PFSK-1 (cell line): Measurements from ENCODE around the gene DICER1.

Experiments used
- FOXP2 ChIP-seq: optimal IDR thresholded peaks from 2 replicates; pipeline ENCODE3; 2011; ENCODE audit warnings: borderline replicate concordance, control low read depth, inconsistent platforms; ENCODE audit not compliant: insufficient read depth; ENCODE audit errors: extremely low read length, extremely low read depth
- POLR2AphosphoS5 ChIP-seq: IDR thresholded peaks from 2 replicates; pipeline ENCODE4 v1.6.1; 2012; ENCODE audit warnings: low read depth, mild to moderate bottlenecking, control low read depth, low read length, moderate library complexity
- SIN3A ChIP-seq: IDR thresholded peaks from 2 replicates; pipeline ENCODE4 v1.6.1; 2012; ENCODE audit warnings: mild to moderate bottlenecking, low read length, moderate library complexity, borderline replicate concordance; ENCODE audit not compliant: insufficient read depth
- TAF1 ChIP-seq: IDR thresholded peaks from 2 replicates; pipeline ENCODE4 v1.6.1; 2012; ENCODE audit warnings: low read length, control low read depth, borderline replicate concordance; ENCODE audit not compliant: insufficient read depth
- TF ChIP-seq, protein P1 (sequence below), 2 experiments: IDR thresholded peaks; 2 replicates each; pipeline versions ENCODE4 v1.6.1 to v1.8.0; 2011 to 2012; ENCODE audit warnings: low read depth in 2 of 2, low read length in 2 of 2, control low read depth in 1 of 2, inconsistent platforms in 1 of 2, mild to moderate bottlenecking in 1 of 2, moderate library complexity in 1 of 2; ENCODE audit not compliant: insufficient read depth in 1 of 2

DICER1 gene

DNA sequence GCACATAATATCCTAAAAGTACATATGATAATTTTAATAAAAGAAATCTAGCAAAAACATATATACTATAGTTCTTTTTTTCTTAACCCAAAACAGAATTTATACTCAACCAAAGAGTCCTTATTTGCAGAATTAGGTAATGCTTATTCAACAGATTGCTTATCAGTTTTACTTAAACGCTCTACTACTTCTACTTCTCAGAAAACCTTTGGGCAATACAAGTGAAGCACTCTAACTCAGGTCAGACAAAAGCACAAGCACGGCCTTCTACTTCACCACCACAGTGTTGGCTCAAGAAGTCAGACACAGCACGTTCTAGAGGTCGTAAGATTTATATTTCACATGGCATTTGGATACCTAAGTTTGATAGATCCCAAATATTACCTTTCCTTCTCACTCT lies 29.2 kb downstream of the DICER1 start:
- TF ChIP-seq POLR2AphosphoS5 (no peak), TAF1 (no peak), FOXP2 (no peak), SIN3A (no peak)
- TF ChIP-seq, protein P1, sequence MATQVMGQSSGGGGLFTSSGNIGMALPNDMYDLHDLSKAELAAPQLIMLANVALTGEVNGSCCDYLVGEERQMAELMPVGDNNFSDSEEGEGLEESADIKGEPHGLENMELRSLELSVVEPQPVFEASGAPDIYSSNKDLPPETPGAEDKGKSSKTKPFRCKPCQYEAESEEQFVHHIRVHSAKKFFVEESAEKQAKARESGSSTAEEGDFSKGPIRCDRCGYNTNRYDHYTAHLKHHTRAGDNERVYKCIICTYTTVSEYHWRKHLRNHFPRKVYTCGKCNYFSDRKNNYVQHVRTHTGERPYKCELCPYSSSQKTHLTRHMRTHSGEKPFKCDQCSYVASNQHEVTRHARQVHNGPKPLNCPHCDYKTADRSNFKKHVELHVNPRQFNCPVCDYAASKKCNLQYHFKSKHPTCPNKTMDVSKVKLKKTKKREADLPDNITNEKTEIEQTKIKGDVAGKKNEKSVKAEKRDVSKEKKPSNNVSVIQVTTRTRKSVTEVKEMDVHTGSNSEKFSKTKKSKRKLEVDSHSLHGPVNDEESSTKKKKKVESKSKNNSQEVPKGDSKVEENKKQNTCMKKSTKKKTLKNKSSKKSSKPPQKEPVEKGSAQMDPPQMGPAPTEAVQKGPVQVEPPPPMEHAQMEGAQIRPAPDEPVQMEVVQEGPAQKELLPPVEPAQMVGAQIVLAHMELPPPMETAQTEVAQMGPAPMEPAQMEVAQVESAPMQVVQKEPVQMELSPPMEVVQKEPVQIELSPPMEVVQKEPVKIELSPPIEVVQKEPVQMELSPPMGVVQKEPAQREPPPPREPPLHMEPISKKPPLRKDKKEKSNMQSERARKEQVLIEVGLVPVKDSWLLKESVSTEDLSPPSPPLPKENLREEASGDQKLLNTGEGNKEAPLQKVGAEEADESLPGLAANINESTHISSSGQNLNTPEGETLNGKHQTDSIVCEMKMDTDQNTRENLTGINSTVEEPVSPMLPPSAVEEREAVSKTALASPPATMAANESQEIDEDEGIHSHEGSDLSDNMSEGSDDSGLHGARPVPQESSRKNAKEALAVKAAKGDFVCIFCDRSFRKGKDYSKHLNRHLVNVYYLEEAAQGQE (IDR thresholded peaks at IDR 0.05; ENCODE audit: insufficient read depth in 1 of 2, low read depth in 2 of 2, low read length in 2 of 2), result no peak

DNA sequence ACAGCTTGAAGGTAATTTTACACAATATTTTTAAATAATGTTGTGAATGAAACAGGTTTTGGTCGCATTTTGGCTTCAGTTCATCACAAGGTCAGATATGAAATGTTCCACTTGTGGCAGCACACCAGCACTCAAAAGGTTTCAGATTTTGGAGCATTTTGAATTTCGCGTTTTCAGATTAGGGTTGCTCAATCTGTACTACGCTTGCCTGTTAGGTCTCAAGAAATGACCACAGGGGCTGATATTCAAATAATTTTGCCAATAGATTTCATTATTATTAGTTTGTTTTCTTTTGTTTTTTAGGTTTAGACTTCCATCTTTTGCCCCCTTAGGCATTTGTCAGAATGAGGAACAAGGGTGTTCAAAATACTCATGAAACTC lies 29.8 kb downstream of the DICER1 start:
- TF ChIP-seq FOXP2 (no peak), TAF1 (no peak), POLR2AphosphoS5 (no peak), SIN3A (no peak)
- TF ChIP-seq, protein P1 (IDR thresholded peaks at IDR 0.05; ENCODE audit: insufficient read depth in 1 of 2, low read depth in 2 of 2, low read length in 2 of 2), result no peak

DNA sequence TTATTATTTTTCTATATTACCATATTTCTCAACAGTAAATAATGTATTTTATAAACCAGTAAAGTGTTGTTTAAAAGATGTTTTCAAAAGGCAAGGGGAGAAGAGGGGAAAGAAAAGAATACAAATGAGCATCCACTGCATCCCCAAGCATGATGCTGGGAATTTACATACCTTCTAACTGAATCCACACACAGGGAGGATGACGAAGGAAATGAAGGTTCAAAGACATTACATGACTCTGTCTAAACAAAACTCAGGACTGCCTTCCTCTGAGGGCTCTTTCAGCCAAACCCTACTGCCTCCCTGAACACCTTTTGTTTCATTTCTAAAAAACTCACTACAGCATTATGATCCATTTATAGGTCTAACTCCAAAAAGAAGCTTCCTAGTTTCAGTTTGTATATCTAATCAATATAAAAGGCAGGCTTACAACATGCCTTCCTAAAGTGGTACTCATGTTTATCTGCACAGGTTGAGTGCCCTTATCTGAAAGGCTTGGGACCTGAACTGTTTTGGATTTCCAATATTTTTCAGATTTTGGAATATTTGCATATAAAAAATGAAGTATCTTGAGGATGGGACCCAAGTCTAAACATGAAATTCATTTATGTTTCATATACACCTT lies 30.3 kb downstream of the DICER1 start:
- TF ChIP-seq TAF1, result no peak
- no peak for TF ChIP-seq POLR2AphosphoS5
- no peak for TF ChIP-seq SIN3A
- TF ChIP-seq, protein P1 (IDR thresholded peaks at IDR 0.05; ENCODE audit: insufficient read depth in 1 of 2, low read depth in 2 of 2, low read length in 2 of 2), result no peak
- TF ChIP-seq FOXP2, result no peak

DNA sequence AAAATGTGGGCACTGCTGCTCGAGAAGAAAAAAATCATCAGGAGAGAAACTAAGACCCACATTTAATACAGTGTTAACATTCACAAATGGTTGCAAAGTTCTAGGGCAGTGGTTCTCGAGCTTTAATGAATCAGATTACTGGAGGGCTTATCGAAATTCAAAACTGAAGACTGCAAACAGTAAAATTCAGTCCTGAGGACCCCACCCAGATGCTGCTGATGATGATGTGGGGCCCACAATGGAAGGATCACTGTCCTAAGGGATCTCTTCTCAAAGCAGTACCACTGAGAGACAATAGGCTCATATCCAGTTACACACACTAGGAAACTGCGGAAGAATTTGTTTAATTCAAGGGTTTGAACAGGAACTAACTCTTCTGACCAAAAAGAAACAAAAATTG lies 31.4 kb downstream of the DICER1 start:
- TF ChIP-seq, protein P1 (IDR thresholded peaks at IDR 0.05; ENCODE audit: insufficient read depth in 1 of 2, low read depth in 2 of 2, low read length in 2 of 2), result no peak
- TF ChIP-seq FOXP2 (no peak), TAF1 (no peak), SIN3A (no peak), POLR2AphosphoS5 (no peak)
